CD14-positive monocyte (primary cell): ENCODE measurements around the gene GEMIN7. TPM values are rescaled to one million over a fixed set of nuclear protein-coding genes. Genes with fewer than 3 reads are reported as not detected.

Experiments
- DNase-seq, 3 donors: peaks; one replicate each; pipeline ENCODE4 v3.0.0-alpha.2; 2011 to 2022
- H2AFZ ChIP-seq: 2 replicates; pipeline ENCODE4 v1.6.0; 2012; ENCODE audit warnings: mild to moderate bottlenecking, low read depth, low read length, inconsistent platforms; ENCODE audit not compliant: insufficient read depth, poor library complexity, severe bottlenecking
- H3K27ac ChIP-seq, 2 donors: 1 replicate in 1 of 2; 2 replicates in 1 of 2; pipeline ENCODE4 v1.5.1; 2012 to 2013; ENCODE audit warnings: low read length in 2 of 2, control low read depth in 1 of 2, inconsistent platforms in 1 of 2, low read depth in 1 of 2, mild to moderate bottlenecking in 1 of 2
- H3K27me3 ChIP-seq, 2 donors: one replicate each; pipeline versions ENCODE4 v1.6.0 to v1.6.1; 2011 to 2013; ENCODE audit warnings: low read length in 2 of 2; ENCODE audit not compliant: control insufficient read depth in 2 of 2, insufficient read depth in 2 of 2
- H3K36me3 ChIP-seq, 2 donors: replicated peaks in 1 of 2; 1 replicate in 1 of 2; 2 replicates in 1 of 2; pipeline versions ENCODE4 v1.5.1 to v1.6.1; 2012 to 2013; ENCODE audit warnings: low read length in 2 of 2, control low read depth in 1 of 2, inconsistent platforms in 1 of 2, mild to moderate bottlenecking in 1 of 2; ENCODE audit not compliant: insufficient read depth in 2 of 2, control insufficient read depth in 1 of 2
- H3K4me1 ChIP-seq, 2 donors: 1 replicate in 1 of 2; 2 replicates in 1 of 2; pipeline versions ENCODE4 v1.5.1 to v1.6.1; 2012 to 2013; ENCODE audit warnings: low read length in 2 of 2, control low read depth in 1 of 2, inconsistent platforms in 1 of 2, mild to moderate bottlenecking in 1 of 2, moderate library complexity in 1 of 2; ENCODE audit not compliant: insufficient read depth in 2 of 2, control insufficient read depth in 1 of 2
- H3K4me2 ChIP-seq: replicated peaks from 2 replicates; pipeline ENCODE3; 2012; ENCODE audit warnings: low read length, moderate library complexity, mild to moderate bottlenecking; ENCODE audit not compliant: poor library complexity, severe bottlenecking; ENCODE audit errors: extremely low read depth
- H3K4me3 ChIP-seq, 3 experiments: fragments of 200-600 bp in 1 of 3; sonication (generic) in 1 of 3; replicated peaks in 1 of 3; 1 replicate in 2 of 3; 2 replicates in 1 of 3; pipeline ENCODE4 v1.5.1; 2011 to 2013; ENCODE audit warnings: low read length in 3 of 3, mild to moderate bottlenecking in 3 of 3, control low read depth in 2 of 3, low read depth in 2 of 3, inconsistent platforms in 1 of 3, moderate library complexity in 1 of 3
- H3K79me2 ChIP-seq: 2 replicates; pipeline ENCODE4 v1.6.0; 2012; ENCODE audit warnings: mild to moderate bottlenecking, control low read depth, inconsistent platforms, low read length, moderate library complexity; ENCODE audit not compliant: insufficient read depth
- H3K9ac ChIP-seq: 2 replicates; pipeline ENCODE4 v1.6.0; 2017; ENCODE audit warnings: low read length, mild to moderate bottlenecking; ENCODE audit not compliant: insufficient read depth, poor library complexity, severe bottlenecking
- H3K9me3 ChIP-seq, 2 donors: replicated peaks in 1 of 2; 1 replicate in 1 of 2; 2 replicates in 1 of 2; pipeline versions ENCODE4 v1.5.1 to v1.6.1; 2012 to 2013; ENCODE audit warnings: low read length in 2 of 2, control low read depth in 1 of 2; ENCODE audit not compliant: control insufficient read depth in 1 of 2, insufficient read depth in 1 of 2
- H4K20me1 ChIP-seq: 2 replicates; pipeline ENCODE4 v1.6.0; 2012; ENCODE audit warnings: mild to moderate bottlenecking, low read length, control low read depth, moderate library complexity; ENCODE audit not compliant: insufficient read depth
- H3K27ac Mint-ChIP-seq, 7 donors: one replicate each; pipeline ENCODE4 v1.8.0; 2020; ENCODE audit warnings: mild to moderate bottlenecking in 7 of 7, mixed read lengths in 7 of 7, moderate library complexity in 6 of 7, inconsistent platforms in 2 of 7
- H3K27me3 Mint-ChIP-seq, 3 donors: one replicate each; pipeline ENCODE4 v1.8.0; 2021 to 2022; ENCODE audit warnings: low read depth in 3 of 3, mild to moderate bottlenecking in 3 of 3, mixed read lengths in 3 of 3, moderate library complexity in 3 of 3, inconsistent platforms in 1 of 3
- H3K36me3 Mint-ChIP-seq, 2 donors: one replicate each; pipeline ENCODE4 v1.8.0; 2020; ENCODE audit warnings: mixed read lengths in 2 of 2, inconsistent platforms in 1 of 2, mild to moderate bottlenecking in 1 of 2
- H3K4me1 Mint-ChIP-seq: one replicate; pipeline ENCODE4 v1.8.0; 2020; ENCODE audit warnings: mild to moderate bottlenecking, mixed read lengths
- H3K4me3 Mint-ChIP-seq, 2 donors: one replicate each; pipeline ENCODE4 v1.8.0; 2020; ENCODE audit warnings: mild to moderate bottlenecking in 2 of 2, mixed read lengths in 2 of 2, moderate library complexity in 1 of 2
- H3K9me3 Mint-ChIP-seq, 7 donors: one replicate each; pipeline ENCODE4 v1.8.0; 2020 to 2022; ENCODE audit warnings: mixed read lengths in 7 of 7, mild to moderate bottlenecking in 6 of 7, moderate library complexity in 6 of 7, inconsistent platforms in 2 of 7
- WGBS: methylation state at CpG from one replicate; pipeline ENCODE4 v1.1.5; 2013; ENCODE audit warnings: missing lambda C conversion rate; ENCODE audit not compliant: insufficient coverage; 5-methylcytosine and 5-hydroxymethylcytosine counted together
- intact Hi-C, 2 donors: fragments of 100-400 bp; cut with micrococcal nuclease; formaldehyde crosslinking; loops; one replicate each; pipeline versions ENCODE4 v1.15.0 to v1.15.1; 2023
- polyA plus RNA-seq, 3 donors: library from polyadenylated mRNA; depleted of rRNA in 1 of 3; unstranded in 2 of 3; stranded (reverse) in 1 of 3; fragments of 300-500 nt in 2 of 3; fragments of >200 nt in 1 of 3; fragmentation: Illumina TruSeq in 2 of 3; gene quantifications; 1 replicate in 2 of 3; 2 replicates in 1 of 3; pipeline ENCODE4 v1.2.3, GENCODE V29; 2012 to 2021
- TF ChIP-seq, protein P1 (sequence below): fragments of 200-600 bp; IDR thresholded peaks from one replicate; pipeline ENCODE4 v1.8.0; 2022; ENCODE audit warnings: antibody characterized with exemption, mild to moderate bottlenecking

GEMIN7 gene
- polyA plus RNA-seq, 3 donors = 67.6 to 83.4 (median 78.4) TPM

GRCh38 chr19:45112111-45112827 is 33.2 kb downstream of the GEMIN7 start:
- TF ChIP-seq, protein P1, sequence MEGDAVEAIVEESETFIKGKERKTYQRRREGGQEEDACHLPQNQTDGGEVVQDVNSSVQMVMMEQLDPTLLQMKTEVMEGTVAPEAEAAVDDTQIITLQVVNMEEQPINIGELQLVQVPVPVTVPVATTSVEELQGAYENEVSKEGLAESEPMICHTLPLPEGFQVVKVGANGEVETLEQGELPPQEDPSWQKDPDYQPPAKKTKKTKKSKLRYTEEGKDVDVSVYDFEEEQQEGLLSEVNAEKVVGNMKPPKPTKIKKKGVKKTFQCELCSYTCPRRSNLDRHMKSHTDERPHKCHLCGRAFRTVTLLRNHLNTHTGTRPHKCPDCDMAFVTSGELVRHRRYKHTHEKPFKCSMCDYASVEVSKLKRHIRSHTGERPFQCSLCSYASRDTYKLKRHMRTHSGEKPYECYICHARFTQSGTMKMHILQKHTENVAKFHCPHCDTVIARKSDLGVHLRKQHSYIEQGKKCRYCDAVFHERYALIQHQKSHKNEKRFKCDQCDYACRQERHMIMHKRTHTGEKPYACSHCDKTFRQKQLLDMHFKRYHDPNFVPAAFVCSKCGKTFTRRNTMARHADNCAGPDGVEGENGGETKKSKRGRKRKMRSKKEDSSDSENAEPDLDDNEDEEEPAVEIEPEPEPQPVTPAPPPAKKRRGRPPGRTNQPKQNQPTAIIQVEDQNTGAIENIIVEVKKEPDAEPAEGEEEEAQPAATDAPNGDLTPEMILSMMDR = no peak
- no peak for DNase-seq
- no peak overlapping the region for H3K9ac ChIP-seq
- Mint-ChIP-seq H3K9me3 (peaks cover 0 to 6% (median 0%) of the 10 kb centered on the region in 7 donors), H3K4me1 (peaks cover 35% of the 10 kb centered on the region), H3K27me3 (peaks cover 0 to 3% (median 1%) of the 10 kb centered on the region in 3 donors), H3K36me3 (peaks cover 3 to 15% of the 10 kb centered on the region in 2 donors), H3K27ac (no peak overlapping the region), H3K4me3 (no peak overlapping the region)
- no peak overlapping the region for H3K4me2 ChIP-seq
- H2AFZ ChIP-seq = no peak overlapping the region
- H4K20me1 ChIP-seq = peaks cover 68% of the 10 kb centered on the region
- no peak overlapping the region for H3K4me3 ChIP-seq
- 100% methylated on average over 4 of the region's 11 CpGs for WGBS
- intact Hi-C loops = no loop called here
- peaks cover 62% of the 10 kb centered on the region for H3K79me2 ChIP-seq
- peaks cover 24 to 26% of the 10 kb centered on the region in 2 donors for H3K4me1 ChIP-seq
- no peak overlapping the region for H3K27ac ChIP-seq
- H3K36me3 ChIP-seq = no peaks in the 10 kb centered on the region
- no peaks in the 10 kb centered on the region for H3K27me3 ChIP-seq
- no peaks in the 10 kb centered on the region for H3K9me3 ChIP-seq

DNA sequence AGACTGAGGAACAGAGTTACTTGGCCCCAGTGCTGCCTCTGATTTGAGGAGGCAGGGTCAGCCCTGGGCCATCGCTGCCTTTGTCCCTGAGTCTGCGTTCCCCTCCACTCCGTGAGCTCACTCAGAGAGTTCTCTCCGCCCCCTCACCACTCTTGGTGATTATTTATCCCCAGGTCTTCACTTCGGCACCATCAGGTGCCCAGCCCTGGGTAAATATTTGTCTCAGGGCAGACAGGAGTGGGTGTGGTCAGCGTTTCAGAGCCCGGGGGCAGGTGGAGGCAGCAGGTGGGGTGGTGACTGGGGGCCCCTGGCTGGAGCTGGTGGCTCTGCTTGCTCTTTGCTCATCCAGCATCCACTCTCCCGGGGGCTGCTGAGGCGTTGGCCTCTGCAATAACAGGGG is 34.6 kb downstream of the GEMIN7 start:
- 82% methylated on average over 7 of the region's 9 CpGs for WGBS
- Mint-ChIP-seq H3K4me3 (no peak overlapping the region), H3K36me3 (peaks cover 3 to 12% of the 10 kb centered on the region in 2 donors), H3K9me3 (peaks cover 0 to 6% (median 0%) of the 10 kb centered on the region in 7 donors), H3K27me3 (peaks cover 3 to 6% (median 3%) of the 10 kb centered on the region in 3 donors), H3K4me1 (peaks cover 46% of the 10 kb centered on the region), H3K27ac (peak overlapping the region in 1 of 7 donors; percentile 68)
- Histone ChIP-seq H3K4me2 (no peak overlapping the region), H3K9ac (no peak overlapping the region), H3K27me3 (no peaks in the 10 kb centered on the region), H4K20me1 (peaks cover 75% of the 10 kb centered on the region), H3K27ac (no peak overlapping the region), H3K79me2 (peaks cover 63% of the 10 kb centered on the region), H3K9me3 (no peaks in the 10 kb centered on the region), H2AFZ (no peak overlapping the region), H3K4me1 (peaks cover 27 to 35% of the 10 kb centered on the region in 2 donors), H3K4me3 (no peak overlapping the region), H3K36me3 (no peaks in the 10 kb centered on the region)
- intact Hi-C loops = no loop called here
- no peak for DNase-seq
- TF ChIP-seq, protein P1 = no peak
